DMS53 treated with DMSO at 0.1 percent for 48 hours (cell line): Measurements from ENCODE around the gene CARS1.
A peak's percentile ranks its signal among the peaks of the same experiment; 100 is the strongest.

ENCODE experiments used
- DNase-seq: peaks from one replicate; lab custom pipeline; 2025; ENCODE audit not compliant: unreplicated experiment; lab: John Stamatoyannopoulos, UW

Gene CARS1

GRCh38 chr11:2994336-2994730, 62.9 kb downstream of the CARS1 start:
- no peak for DNase-seq

- DNase-seq, result no peak
Measured at GRCh38 chr11:2992997-2993325, 64.3 kb downstream of the CARS1 start.

- peak; percentile 91 for DNase-seq
Measured at GRCh38 chr11:2992234-2992996, 64.8 kb downstream of the CARS1 start, which contains the start of gene NAP1L4. NAP1L4 (minus strand) TSS chr11:2992329; CDS start chr11:2979220, 13,109 bp downstream.

- DNase-seq, result no peak
Measured at GRCh38 chr11:2991452-2992233, 65.6 kb downstream of the CARS1 start.

GRCh38 chr11:2990617-2991451, 66.4 kb downstream of the CARS1 start:
- DNase-seq, result no peak

GRCh38 chr11:2989551-2989950, 67.7 kb downstream of the CARS1 start:
- DNase-seq, result no peak

- no peak for DNase-seq
Measured at GRCh38 chr11:2989006-2989405, 68.2 kb downstream of the CARS1 start.

GRCh38 chr11:2987881-2988861, 69.1 kb downstream of the CARS1 start:
- no peak for DNase-seq

GRCh38 chr11:2983908-2984307, 73.3 kb downstream of the CARS1 start:
- DNase-seq, result no peak

- no peak for DNase-seq
Measured at GRCh38 chr11:2982214-2982613, 75.0 kb downstream of the CARS1 start.

- DNase-seq, result no peak
Measured at GRCh38 chr11:2981130-2981529, 76.1 kb downstream of the CARS1 start.

- no peak for DNase-seq
Measured at GRCh38 chr11:2980168-2980840, 76.9 kb downstream of the CARS1 start.

- DNase-seq, result no peak
Measured at GRCh38 chr11:2977113-2977512, 80.1 kb downstream of the CARS1 start.

GRCh38 chr11:2976294-2977063, 80.7 kb downstream of the CARS1 start:
- DNase-seq, result no peak

- peak; percentile 10 for DNase-seq
Measured at GRCh38 chr11:2975594-2975993, 81.6 kb downstream of the CARS1 start.

- DNase-seq, result no peak
Measured at GRCh38 chr11:2974272-2974671, 83.0 kb downstream of the CARS1 start.

- no peak for DNase-seq
Measured at GRCh38 chr11:2968341-2968900, 88.8 kb downstream of the CARS1 start.

- no peak for DNase-seq
Measured at GRCh38 chr11:2964782-2965181, 92.4 kb downstream of the CARS1 start.

- DNase-seq, result no peak
Measured at GRCh38 chr11:2963761-2964160, 93.5 kb downstream of the CARS1 start.
